Fibroblast of lung (primary cell): Measurements from ENCODE around the gene COG8.

Source experiments
- CTCF ChIP-seq, 2 donors: IDR thresholded peaks in 1 of 2; conservative IDR thresholded peaks in 1 of 2; 1 replicate in 1 of 2; 2 replicates in 1 of 2; pipeline ENCODE4 v1.5.1; 2011 to 2012; ENCODE audit warnings: low read length in 2 of 2, control low read depth in 1 of 2, inconsistent platforms in 1 of 2, low read depth in 1 of 2, mild to moderate bottlenecking in 1 of 2
- EZH2 ChIP-seq: IDR thresholded peaks from 2 replicates; pipeline ENCODE4 v1.5.1; 2012; ENCODE audit warnings: low read length, control low read depth, mild to moderate bottlenecking; ENCODE audit errors: missing control alignments

- no peak for TF ChIP-seq CTCF (conservative IDR thresholded peaks at IDR 0.05 in 1 of 2, IDR thresholded peaks at IDR 0.05 in 1 of 2; ENCODE audit: low read depth in 1 of 2, low read length in 2 of 2)
- TF ChIP-seq EZH2 = no peak
Measured at GRCh38 chr16:69277413-69277812, 62.0 kb downstream of the COG8 start.
